Measurements from ENCODE around the gene PIK3AP1. TPM values are rescaled to one million over a fixed set of nuclear protein-coding genes. Genes with fewer than 3 reads are reported as not detected.

PIK3AP1 gene
- total RNA-seq, 1 experiment from 2014 or later = 4.3 TPM

DNA sequence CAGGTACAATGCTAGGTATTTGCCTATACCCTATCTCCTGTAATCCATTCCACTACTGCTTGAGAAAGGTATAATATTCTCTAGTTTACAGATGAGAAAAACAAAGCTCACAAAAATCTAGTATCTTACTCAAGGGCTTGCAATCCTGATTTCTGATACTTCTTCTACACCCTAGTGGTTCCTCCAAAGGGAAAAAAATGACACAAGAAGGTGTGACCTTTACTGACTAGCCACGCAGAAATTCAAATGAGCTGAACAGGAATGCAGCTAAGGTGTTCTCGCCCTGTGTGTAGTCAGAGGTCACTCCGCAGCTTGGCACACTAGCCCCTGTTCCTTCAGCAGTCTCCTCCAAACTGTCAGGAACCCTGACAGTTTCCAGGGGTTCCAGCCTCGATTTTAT is 74.0 kb downstream of the PIK3AP1 start:
- DNase-seq (ENCODE audit: low spot score) (no peak), ATAC-seq (no peak)
- ChIA-PET POLR2A (no interaction called here), CTCF (interaction anchor here (0.7 to 1.3 kb wide), 2 partner anchors 98 to 379 kb away, joined by 3 read pairs; no protein-coding TSS in a partner anchor)
- no peak overlapping the region for H3K27ac Mint-ChIP-seq
- H3K9me3 Mint-ChIP-seq = no peaks in the 10 kb centered on the region
- no peaks in the 10 kb centered on the region for H3K36me3 Mint-ChIP-seq
- H3K4me3 Mint-ChIP-seq = no peak overlapping the region
- no peak for TF ChIP-seq SMAD3 (CRISPR knock-in tag; IDR thresholded peaks at IDR 0.05; ENCODE audit: borderline replicate concordance)
- TF ChIP-seq, protein P1, sequence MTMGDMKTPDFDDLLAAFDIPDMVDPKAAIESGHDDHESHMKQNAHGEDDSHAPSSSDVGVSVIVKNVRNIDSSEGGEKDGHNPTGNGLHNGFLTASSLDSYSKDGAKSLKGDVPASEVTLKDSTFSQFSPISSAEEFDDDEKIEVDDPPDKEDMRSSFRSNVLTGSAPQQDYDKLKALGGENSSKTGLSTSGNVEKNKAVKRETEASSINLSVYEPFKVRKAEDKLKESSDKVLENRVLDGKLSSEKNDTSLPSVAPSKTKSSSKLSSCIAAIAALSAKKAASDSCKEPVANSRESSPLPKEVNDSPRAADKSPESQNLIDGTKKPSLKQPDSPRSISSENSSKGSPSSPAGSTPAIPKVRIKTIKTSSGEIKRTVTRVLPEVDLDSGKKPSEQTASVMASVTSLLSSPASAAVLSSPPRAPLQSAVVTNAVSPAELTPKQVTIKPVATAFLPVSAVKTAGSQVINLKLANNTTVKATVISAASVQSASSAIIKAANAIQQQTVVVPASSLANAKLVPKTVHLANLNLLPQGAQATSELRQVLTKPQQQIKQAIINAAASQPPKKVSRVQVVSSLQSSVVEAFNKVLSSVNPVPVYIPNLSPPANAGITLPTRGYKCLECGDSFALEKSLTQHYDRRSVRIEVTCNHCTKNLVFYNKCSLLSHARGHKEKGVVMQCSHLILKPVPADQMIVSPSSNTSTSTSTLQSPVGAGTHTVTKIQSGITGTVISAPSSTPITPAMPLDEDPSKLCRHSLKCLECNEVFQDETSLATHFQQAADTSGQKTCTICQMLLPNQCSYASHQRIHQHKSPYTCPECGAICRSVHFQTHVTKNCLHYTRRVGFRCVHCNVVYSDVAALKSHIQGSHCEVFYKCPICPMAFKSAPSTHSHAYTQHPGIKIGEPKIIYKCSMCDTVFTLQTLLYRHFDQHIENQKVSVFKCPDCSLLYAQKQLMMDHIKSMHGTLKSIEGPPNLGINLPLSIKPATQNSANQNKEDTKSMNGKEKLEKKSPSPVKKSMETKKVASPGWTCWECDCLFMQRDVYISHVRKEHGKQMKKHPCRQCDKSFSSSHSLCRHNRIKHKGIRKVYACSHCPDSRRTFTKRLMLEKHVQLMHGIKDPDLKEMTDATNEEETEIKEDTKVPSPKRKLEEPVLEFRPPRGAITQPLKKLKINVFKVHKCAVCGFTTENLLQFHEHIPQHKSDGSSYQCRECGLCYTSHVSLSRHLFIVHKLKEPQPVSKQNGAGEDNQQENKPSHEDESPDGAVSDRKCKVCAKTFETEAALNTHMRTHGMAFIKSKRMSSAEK (CRISPR knock-in tag; IDR thresholded peaks at IDR 0.05; ENCODE audit: borderline replicate concordance) = no peak
- TF ChIP-seq, protein P2, sequence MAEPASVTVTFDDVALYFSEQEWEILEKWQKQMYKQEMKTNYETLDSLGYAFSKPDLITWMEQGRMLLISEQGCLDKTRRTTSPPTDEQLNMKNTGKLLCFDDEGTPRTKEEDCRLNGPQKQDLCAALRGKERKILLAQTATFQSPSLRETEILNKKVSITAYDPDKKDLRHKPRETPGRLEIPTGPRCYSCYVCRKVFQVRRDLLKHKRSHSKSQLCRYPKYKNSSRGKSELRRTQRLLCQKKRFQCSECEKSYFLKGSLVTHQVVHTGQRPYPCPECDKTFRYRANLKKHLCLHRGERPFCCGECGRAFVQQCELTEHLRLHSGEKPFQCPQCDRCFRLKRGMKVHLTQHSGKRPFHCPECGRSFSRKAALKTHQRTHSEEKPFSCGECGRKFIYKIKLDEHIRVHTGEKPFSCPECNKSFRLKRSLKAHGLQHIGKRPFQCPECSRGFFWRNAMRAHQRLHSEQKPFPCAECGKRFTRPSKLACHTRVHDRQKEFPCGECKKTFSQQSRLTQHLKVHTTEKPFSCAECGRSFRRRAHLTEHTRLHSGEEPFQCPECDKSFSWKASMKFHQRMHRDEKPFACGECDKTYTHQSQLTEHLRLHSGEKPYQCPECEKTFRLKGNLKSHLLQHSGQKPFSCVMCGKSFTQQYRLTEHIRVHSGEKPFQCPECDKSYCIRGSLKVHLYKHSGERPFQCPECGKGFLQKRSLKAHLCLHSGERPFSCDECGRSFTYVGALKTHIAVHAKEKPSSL (CRISPR knock-in tag; conservative IDR thresholded peaks at IDR 0.05) = no peak
- TF ChIP-seq, protein P3, sequence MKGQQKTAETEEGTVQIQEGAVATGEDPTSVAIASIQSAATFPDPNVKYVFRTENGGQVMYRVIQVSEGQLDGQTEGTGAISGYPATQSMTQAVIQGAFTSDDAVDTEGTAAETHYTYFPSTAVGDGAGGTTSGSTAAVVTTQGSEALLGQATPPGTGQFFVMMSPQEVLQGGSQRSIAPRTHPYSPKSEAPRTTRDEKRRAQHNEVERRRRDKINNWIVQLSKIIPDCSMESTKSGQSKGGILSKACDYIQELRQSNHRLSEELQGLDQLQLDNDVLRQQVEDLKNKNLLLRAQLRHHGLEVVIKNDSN (CRISPR knock-in tag; IDR thresholded peaks at IDR 0.05) = no peak
- TF ChIP-seq HMGA2 (CRISPR knock-in tag; IDR thresholded peaks at IDR 0.05) = no peak
- no peak for TF ChIP-seq ZNF232 (CRISPR knock-in tag; IDR thresholded peaks at IDR 0.05)
- TF ChIP-seq EMX1 (CRISPR knock-in tag; IDR thresholded peaks at IDR 0.05) = no peak
- no peak for TF ChIP-seq RORB (CRISPR knock-in tag; IDR thresholded peaks at IDR 0.05)
- no peak for TF ChIP-seq PRRX2 (CRISPR knock-in tag; IDR thresholded peaks at IDR 0.05)
- TF ChIP-seq, protein P4, sequence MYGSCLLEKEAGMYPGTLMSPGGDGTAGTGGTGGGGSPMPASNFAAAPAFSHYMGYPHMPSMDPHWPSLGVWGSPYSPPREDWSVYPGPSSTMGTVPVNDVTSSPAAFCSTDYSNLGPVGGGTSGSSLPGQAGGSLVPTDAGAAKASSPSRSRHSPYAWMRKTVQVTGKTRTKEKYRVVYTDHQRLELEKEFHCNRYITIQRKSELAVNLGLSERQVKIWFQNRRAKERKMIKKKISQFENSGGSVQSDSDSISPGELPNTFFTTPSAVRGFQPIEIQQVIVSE (CRISPR knock-in tag; IDR thresholded peaks at IDR 0.05; ENCODE audit: borderline replicate concordance) = no peak
- no peak for TF ChIP-seq PRDM15 (CRISPR knock-in tag; IDR thresholded peaks at IDR 0.05)
- TF ChIP-seq E2F5 (CRISPR knock-in tag; IDR thresholded peaks at IDR 0.05) = no peak
- TF ChIP-seq TCF7 (CRISPR knock-in tag; IDR thresholded peaks at IDR 0.05; ENCODE audit: low read depth) = no peak
- no peak for TF ChIP-seq NR2C2 (CRISPR knock-in tag; IDR thresholded peaks at IDR 0.05)
- TF ChIP-seq ATF1 (CRISPR knock-in tag; IDR thresholded peaks at IDR 0.05) = no peak
- TF ChIP-seq, protein P5, sequence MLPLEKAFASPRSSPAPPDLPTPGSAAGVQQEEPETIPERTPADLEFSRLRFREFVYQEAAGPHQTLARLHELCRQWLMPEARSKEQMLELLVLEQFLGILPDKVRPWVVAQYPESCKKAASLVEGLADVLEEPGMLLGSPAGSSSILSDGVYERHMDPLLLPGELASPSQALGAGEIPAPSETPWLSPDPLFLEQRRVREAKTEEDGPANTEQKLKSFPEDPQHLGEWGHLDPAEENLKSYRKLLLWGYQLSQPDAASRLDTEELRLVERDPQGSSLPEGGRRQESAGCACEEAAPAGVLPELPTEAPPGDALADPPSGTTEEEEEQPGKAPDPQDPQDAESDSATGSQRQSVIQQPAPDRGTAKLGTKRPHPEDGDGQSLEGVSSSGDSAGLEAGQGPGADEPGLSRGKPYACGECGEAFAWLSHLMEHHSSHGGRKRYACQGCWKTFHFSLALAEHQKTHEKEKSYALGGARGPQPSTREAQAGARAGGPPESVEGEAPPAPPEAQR (CRISPR knock-in tag; IDR thresholded peaks at IDR 0.05) = no peak
- TF ChIP-seq GTF2I (CRISPR knock-in tag; conservative IDR thresholded peaks at IDR 0.05) = no peak
- TF ChIP-seq E2F4 (CRISPR knock-in tag; IDR thresholded peaks at IDR 0.05; ENCODE audit: borderline replicate concordance, low read depth) = no peak
- no peak for TF ChIP-seq TP53 (CRISPR knock-in tag; IDR thresholded peaks at IDR 0.05)
- H3K4me1 Mint-ChIP-seq = no peaks in the 10 kb centered on the region
- no peaks in the 10 kb centered on the region for H3K27me3 Mint-ChIP-seq (ENCODE audit: low read depth)
